HTR-8/SVneo (cell line): ENCODE measurements around the gene PPP2R5C.
"Not testable (repeated sequence)": the region's sequence is repeated elsewhere in the genome, so short reads cannot be mapped to it uniquely, and the experiment has no call there.

Experiments
- DNase-seq: peaks from one replicate; pipeline ENCODE4 v3.0.0; 2011; ENCODE audit warnings: low spot score, mixed read lengths; ENCODE audit not compliant: insufficient read length
- FAIRE-seq: peaks from 2 replicates; lab custom pipeline; 2011; peaks lifted over from hg19 to GRCh38; lab: Jason Lieb, UNC

PPP2R5C gene

DNA sequence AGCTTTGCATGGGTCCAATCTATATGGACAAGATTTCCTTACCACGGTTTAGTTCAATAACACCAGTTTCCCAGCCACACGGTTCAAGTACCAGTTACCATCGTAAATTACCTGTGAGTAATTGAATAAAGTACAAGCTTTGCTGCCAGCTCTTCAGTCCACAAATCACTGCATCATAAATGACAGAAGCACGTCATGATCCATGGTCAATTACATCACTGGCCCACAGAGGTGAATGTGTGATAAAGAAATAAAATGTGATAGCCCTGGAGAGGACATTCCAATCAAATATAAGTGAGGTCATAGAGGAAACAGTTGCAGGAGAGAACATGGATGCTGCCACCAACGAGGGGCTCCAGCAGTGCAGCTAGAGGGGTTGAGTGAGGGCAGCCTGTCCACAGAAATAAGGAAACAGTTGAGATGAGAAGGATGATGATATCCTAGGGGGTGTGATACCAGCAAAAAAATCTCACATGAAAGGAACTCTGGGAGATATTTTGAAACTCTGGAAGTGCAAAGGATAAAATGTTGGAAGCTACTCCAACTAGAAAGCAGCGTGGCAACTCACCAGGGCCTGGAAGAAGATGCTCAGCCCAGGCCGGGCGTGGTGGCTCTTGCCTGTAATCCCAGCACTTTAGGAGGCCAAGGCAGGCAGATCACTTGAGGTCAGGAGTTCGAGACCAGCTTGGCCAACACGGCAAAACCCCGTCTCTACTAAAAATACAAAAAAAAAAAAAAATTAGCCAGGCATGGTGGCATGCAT, 197.1 kb downstream of the PPP2R5C start:
- FAIRE-seq (no peak), DNase-seq (no peak)

DNA sequence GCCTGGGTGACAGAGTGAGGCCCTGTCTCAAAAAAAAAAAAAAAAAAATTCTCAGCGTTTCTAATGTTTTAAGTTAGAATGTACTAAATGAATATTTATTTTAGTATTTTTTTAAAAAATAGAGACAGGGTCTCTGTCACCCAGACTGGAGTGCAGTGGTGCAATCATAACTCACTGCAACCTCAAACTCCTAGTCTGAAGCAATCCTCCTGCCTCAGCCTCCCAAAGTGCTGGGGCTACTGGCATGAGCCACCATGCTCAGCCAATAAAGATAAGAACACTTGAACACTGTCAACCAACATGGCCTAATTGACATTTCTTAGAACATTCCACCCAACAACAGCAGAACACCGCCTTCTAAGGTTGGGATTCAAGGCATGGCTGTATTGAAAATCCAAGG, 197.8 kb downstream of the PPP2R5C start:
- DNase-seq: no peak
- FAIRE-seq: no peak

DNA sequence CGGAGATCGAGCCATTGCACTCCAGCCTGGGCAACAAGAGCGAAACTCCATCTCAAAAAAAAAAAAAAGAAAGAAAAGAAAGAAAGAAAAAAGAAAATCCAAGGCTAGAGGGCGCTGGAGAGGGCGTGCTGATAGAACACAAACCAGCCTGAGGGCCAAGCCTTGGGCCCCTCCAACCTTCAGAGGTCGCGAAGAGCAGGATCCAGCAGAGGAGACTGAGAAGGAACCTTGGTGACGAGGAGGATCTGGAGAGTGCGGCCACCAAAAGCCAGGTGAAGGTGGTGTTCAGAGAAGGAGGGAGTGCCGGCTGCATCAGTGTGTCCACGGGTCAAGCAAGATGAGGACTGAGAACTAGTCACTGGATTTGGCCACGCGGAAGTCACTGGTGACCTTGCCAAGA, 198.7 kb downstream of the PPP2R5C start:
- no peak for FAIRE-seq
- DNase-seq: no peak

DNA sequence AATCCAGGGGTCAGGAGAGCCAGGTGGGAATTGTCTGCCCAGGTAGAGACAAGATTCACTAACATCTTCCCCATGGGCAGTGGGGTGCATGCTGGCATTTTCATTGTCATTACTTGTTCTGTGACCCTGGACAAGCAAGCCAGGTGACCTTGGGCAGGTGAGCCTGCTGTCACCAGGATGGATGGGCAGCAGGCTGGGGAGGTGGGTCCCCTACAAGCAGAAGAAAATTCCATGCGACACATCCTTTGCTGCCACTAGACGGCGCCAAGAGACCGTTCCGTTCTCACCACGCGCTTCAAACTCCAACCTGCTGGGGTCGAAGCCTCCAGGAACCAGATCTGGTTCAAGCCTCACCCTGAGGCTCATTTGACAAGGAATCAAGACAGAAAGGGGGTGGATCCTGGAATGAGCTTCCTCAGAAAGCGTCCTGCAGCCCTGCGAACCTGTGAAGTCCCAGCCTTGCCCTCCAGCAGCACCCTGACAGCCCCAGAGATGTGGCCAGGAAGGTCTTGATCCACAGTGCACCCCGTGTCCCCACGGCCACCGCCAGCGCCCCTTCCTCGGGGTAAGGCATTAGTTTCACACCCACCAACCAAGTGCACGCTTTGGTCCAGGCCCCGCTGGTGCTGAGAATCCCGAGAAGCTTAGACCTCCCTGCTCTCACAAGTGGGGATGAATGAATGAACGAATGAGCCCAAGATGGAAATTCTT, 199.7 kb downstream of the PPP2R5C start:
- FAIRE-seq (peak; percentile 16), DNase-seq (peak; percentile 79)

DNA sequence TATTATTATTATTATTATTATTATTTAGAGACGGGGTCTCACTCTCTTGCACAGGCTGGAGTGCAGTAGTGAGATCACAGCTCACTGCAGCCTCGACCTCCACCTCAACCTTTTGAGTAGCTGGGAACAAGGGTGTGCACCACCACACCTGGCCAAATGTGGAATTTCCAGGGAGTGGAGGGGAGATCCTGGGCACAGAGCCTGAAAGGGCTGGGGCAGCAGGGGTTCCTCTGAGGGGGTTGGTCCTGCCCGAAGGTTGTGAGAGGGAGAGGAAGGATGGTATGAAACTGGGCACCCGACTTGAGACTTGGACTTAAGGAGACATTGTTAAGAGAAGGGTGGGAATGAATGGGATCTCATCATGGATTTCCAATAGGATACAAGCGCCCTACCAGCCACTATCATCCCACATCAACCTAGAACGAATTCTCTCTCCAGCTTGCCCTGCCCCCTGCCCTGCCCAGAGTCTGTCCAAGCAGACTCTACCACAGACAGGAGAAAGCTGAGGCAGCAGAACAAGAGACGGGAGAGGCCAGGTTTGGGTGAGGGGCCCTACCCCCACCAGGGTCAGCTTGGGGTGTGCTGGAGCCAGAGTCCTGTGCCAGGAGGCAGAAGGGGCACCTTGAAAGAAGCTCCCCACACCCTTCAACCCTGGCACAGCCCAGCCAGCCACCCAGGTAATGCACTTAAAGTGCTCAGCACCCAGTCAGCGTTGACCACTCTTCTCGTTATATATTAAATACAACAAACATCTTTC, 200.4 kb downstream of the PPP2R5C start:
- DNase-seq (no peak), FAIRE-seq (no peak)

DNA sequence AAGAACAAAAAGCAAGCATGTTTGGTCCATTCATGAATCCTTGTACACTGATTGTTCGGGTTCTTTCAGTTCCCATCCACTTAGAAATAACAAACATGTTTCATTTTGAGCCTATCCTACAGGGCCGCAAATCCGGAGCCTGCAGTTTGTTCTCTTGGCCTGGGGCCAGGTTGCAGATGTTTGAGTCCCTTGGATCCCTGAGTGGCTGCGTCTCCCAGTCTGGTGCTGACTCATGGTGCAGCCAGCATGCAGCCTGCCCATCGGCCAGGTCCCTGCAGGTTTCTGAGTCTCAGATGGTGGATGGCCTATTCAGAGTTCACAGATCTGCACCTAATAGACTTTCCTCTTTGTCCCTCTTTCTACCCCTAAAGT, 201.0 kb downstream of the PPP2R5C start:
- no peak for DNase-seq
- FAIRE-seq: no peak

DNA sequence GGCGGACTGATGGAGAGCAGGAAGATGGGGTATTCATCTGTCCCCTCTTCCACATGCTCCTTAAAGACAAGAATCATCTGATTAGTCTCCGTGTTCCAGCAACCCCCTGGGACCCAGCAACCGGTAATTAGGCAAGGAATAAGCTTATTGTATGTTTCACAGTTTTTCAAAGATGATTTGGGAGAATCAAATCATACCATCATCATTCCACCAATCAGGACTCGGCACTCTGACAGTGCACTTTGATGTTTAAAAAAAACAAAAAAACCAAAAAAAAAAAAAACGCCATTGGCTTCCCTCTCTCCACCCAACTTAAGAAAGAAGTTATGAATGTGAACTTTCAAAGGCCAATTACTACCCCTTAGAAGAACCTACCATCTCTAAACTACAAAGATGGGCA, 201.5 kb downstream of the PPP2R5C start:
- no peak for DNase-seq
- FAIRE-seq: no peak

DNA sequence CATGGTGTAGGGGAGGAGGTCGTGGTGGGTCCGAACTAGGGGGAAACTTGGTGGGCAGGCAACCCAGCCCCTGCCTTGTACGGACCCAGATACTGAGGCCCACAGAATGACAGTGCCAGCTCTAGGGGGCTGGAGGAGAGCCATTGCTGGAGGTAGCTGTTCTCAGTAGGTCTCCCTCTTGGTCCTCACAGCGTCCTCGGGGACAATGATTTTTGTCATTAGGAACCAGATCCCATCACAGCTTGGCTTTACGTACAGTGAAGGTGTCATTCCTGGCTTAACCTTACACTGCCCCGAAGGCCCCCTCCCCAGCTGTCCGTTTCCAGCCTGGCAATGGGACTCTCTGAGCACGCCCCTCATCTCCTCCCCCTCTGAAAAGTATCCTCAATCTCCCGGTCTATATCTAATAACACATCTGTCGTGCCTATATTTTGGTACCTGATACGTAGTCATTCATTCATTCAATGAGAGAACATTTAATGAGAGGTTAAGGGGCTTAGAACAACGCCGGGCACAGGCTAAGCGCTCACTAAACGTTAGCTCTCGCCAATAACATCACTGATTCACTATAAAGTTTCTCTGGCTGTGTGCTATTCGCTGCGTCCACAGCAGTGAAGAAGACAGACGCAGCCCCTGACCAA, 202.3 kb downstream of the PPP2R5C start:
- no peak for FAIRE-seq

DNA sequence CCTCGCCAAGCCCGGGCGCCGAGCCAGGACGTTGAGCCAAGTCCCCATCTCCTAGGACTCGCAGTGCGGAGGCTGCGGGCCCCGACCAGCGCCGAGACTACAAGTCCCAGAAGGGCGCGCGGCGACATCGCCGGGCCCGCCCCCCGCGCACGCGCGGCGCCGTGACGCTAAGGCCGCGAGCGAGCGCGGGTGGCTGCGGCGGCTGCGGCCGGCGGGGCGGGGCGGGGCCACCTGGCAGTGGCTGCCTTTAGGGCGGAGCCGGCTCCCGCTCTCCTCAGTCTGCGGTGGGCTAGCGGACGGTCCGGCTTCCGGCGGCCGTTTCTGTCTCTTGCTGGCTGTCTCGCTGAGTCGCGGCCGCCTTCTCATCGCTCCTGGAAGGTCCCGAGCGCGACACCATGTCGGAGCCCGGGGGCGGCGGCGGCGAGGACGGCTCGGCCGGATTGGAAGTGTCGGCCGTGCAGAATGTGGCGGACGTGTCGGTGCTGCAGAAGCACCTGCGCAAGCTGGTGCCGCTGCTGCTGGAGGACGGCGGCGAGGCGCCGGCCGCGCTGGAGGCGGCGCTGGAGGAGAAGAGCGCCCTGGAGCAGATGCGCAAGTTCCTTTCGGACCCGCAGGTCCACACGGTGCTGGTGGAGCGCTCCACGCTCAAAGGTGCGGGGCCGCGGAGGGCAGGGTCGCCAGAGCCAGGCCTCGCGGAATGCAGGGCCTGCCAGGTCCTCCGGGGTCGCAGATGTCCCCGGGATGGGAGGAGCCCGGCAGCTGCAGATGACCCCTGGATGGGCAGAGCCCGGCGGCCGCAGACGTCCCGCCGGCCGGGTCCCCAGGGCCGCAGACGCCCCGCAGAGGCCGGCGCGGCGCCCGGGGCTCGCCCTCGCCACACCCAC, 203.0 kb downstream of the PPP2R5C start, which contains the start of gene DYNC1H1:
TSS of gene DYNC1H1 (plus strand) at position 277 of the 884 bp plus-strand sequence. CDS start at position 396, 119 bp downstream.
- FAIRE-seq (peak; percentile 94), DNase-seq (peak; percentile 87)

More for the DNA sequence above, 202.3 kb downstream of the PPP2R5C start:
- DNase-seq: no peak

DNA sequence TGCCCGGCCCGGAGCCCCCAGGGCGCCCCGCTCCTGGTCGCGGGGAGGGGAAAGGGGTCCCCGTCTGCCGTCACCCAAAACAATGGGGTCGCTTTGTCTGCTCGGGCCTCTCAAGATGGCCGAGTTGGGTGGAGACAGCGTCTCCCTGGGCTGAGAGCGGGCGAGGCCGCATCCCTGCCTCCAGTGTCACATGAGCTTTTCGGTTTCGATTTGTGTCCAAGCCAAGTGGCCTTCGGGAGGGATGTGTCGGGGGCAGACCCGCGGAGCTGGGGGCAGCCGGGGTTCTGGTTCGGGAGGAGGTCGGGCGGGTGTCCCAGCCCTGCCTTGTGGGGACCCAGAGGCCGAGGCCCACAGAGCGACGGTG, 203.7 kb downstream of the PPP2R5C start:
- DNase-seq (peak; percentile 64), FAIRE-seq (no peak)

DNA sequence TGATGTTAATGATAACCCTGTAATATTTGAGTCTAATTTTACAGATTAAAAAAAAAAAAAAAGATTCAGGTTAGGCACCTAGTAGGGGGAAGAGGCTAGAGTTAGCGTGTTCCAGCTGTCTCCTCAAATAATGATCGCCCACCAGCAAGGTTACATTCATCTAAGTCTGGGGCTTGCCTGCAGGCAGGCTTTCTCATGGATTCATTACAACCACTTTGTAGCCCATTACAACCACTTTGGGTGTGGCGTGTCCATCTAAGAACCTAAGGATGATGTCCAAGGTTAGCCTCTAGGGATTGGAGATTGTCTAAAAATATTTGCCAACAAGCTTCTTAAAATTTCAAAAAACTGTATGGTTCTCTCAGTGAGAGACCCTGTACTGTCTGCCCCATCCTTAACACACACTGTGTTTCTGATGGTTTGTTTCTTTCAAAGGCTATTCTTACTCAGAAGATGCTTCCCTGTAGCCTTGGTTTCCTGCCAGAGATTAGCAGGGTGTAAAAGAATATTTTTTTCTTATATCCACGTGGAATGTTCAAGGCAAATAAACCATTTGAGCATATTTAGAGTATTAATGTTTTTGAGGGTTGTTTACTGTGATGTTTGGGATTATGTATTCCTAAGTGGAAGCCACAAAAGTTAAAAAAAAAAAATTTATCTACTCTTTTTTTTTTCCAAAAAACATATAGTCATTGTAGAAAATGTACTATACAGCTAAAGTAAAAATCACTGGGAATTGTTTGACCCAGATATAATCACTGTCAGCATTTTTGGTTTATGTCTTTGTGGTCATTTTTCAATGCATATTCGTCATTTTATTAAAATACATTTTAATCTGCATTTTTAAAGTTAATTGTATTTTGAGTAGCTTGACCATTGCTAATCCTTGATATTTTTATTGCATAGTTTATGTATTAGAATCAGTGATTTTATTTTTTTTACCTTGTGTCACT, 204.5 kb downstream of the PPP2R5C start:
- DNase-seq (no peak), FAIRE-seq (no peak)

DNA sequence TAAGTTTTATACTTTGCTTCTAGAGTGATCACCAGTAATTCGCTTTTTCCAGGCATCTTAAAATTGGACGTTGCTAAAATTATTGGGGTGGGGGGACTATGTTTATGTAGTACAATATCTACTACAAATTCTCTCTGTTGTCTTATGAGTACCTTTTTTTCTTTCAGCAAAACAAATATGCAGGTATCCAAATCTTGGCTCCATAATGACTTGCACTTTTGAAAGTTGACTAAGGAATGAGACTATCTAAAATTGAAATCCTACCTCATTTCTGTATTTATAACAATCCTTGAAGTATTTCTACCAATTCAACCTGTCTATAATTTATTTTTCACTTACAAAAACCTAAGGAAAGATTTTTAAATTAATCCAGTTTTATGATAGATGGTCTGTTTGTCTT, 205.2 kb downstream of the PPP2R5C start:
- DNase-seq (no peak), FAIRE-seq (no peak)

DNA sequence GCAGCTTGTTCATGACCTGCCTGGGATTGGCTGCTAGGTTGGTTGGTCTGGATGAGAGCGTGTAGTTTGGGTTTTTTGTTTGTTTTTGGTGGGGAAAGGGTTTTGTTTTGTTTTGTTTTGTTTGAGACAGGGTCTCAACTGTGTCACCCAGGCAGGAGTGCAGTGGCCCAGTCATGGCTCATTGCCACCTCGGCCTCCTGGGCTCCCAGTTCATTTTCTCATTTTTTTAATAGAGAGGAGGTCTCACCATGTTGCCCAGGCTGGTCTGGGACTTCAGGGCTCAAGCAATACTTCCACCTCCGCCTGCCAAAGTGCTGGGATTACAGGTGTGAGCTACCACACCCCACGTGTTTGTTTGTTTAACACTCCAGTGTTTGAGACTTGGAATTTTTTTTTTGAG, 206.7 kb downstream of the PPP2R5C start:
- FAIRE-seq (no peak), DNase-seq (no peak)

DNA sequence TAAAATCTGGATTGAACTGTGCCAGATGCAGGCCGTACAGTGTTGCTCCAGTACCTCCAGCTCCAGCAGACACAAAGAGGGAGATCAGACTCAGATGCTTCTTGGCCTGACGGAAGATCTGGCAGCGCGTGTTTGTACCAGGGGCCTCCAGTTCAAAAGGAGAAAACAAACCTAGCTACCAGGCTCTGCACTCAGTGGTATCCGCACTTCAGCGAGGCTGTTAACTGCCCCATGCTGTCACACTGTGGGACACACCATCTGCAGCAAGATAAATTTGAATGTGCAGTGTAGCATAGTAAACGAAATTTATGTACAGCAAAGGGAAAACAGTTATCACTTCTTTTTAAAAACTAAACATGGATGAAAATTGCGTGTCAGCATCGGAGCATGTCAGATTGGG, 208.0 kb downstream of the PPP2R5C start:
- no peak for DNase-seq

DNA sequence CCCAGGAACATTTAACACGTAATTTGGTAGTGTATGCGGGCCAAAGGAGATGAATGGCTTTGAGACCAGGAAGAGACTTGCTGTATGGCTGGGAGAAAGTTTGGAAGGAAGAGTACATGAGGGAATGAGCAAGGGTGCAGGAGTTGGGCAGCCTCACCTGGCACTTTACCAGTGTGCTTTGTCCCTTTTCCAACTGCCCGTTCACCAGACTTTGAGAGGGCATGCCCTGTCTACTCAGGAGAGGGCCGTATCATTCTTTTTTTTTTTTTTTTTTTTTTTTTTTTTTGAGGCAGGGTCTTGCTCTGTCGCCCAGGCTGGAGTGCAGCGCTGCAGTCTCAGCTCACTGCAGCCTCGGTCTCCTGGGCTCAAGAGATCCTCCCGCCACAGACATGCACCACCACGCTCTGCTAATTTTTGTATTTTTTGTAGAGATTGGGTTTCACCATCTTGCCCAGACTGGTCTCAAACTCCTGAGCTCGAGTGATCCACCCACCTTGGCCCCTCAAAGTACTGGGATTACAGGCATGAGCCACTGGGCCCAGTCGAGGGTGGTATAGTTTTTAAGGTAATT, 209.4 kb downstream of the PPP2R5C start:
- FAIRE-seq: no peak
- DNase-seq: no peak

More for the DNA sequence above, 208.0 kb downstream of the PPP2R5C start:
- no peak for FAIRE-seq

DNA sequence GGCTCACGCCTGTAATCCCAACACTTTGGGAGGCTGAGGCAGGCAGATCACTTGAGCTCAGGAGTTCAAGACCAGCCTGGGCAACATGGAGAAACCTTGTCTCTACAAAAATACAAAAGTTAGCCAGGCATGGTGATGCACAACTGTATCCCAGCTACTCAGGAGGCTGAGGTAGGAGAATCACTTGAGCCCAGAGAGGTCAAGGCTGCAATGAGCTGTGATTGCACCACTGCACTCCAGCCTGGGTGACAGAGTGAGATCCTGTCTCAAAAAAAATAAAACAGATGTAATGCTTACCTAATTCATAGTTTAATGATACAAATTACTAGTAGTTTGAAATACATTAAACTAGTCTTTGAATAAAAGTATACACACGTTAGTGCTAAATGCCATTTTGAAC, 209.9 kb downstream of the PPP2R5C start:
- not testable (repeated sequence) for FAIRE-seq, DNase-seq

DNA sequence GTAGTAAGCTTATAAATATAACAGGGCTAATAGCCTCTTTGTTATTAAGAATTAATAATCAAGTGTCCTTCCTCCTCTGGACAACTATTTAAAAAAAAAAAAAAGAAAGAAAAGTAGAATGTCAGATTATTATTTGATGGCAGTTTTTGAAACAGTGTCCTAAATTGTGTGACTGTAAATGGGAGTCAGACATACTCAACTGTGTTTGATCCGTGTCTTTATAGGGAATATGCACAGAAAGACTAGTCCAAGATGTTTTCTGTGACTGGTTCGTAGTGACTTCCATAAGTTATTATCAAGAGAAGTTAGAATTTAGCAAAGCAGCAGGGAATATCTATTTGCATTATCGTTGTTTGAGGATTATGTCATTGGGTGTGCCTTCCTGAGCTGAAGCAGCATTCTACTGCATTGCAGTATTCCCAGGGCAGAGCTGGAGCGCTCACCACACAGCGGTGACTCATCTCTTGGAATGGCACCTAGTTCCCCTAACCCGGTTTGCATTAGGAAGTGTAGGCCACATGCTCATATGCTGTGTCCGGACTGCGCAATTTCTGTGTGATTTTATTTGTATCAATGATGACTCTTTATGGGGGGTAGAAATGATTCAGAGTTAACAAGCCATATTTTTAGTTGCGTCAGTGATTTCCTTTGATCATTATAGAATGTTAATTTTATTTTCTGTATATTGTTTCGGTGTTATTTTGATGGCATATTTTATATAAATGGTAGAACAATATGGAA, 210.8 kb downstream of the PPP2R5C start:
- FAIRE-seq (peak; percentile 98), DNase-seq (peak; percentile 94)
